ENCODE data around the gene XPNPEP1. TPM values are rescaled to one million over a fixed set of nuclear protein-coding genes. Genes with fewer than 3 reads are reported as not detected.

The XPNPEP1 gene
- total RNA-seq, 2 experiments from 2014 or later = 50.3 to 54.3 TPM

- Histone ChIP-seq H3K36me3 (ENCODE audit: insufficient read depth, low read length) (no peaks in the 10 kb centered on the region), H3K4me3 (ENCODE audit: low read length) (no peak overlapping the region), H3K27ac (ENCODE audit: low read depth in 1 of 2, low read length in 2 of 2) (no peak overlapping the region), H3K4me1 (ENCODE audit: insufficient read depth, low read length) (no peaks in the 10 kb centered on the region), H3K27me3 (ENCODE audit: control insufficient read depth in 1 of 2, insufficient read depth in 2 of 2, low read length in 2 of 2) (peaks cover 3 to 8% of the 10 kb centered on the region in 2 experiments), H3K9me3 (ENCODE audit: control insufficient read depth in 1 of 2, insufficient read depth in 1 of 2, low read length in 2 of 2) (no peaks in the 10 kb centered on the region)
- Mint-ChIP-seq H3K9me3 (no peaks in the 10 kb centered on the region), H3K27ac (no peak overlapping the region), H3K4me3 (no peak overlapping the region), H3K4me1 (ENCODE audit: low read depth) (no peaks in the 10 kb centered on the region), H3K27me3 (peaks cover 23% of the 10 kb centered on the region), H3K36me3 (ENCODE audit: low read depth) (no peaks in the 10 kb centered on the region)
- TF ChIP-seq CTCF (IDR thresholded peaks at IDR 0.05) = no peak
- ChIA-PET CTCF (no interaction called here), POLR2A (no interaction called here)
- intact Hi-C loops (cut with DNase I, micrococcal nuclease) = no loop called here
- DNase-seq = no peak
- no peak for ATAC-seq (ENCODE audit: poor library complexity)
Observed at GRCh38 chr10:109837384-109837783, 85.9 kb downstream of the XPNPEP1 start.

- no peak for TF ChIP-seq CTCF (IDR thresholded peaks at IDR 0.05)
- Histone ChIP-seq H3K36me3 (ENCODE audit: insufficient read depth, low read length) (no peaks in the 10 kb centered on the region), H3K4me3 (ENCODE audit: low read length) (no peak overlapping the region), H3K9me3 (ENCODE audit: control insufficient read depth in 1 of 2, insufficient read depth in 1 of 2, low read length in 2 of 2) (no peaks in the 10 kb centered on the region), H3K27me3 (ENCODE audit: control insufficient read depth in 1 of 2, insufficient read depth in 2 of 2, low read length in 2 of 2) (peaks cover 5 to 8% of the 10 kb centered on the region in 2 experiments), H3K4me1 (ENCODE audit: insufficient read depth, low read length) (no peaks in the 10 kb centered on the region), H3K27ac (ENCODE audit: low read depth in 1 of 2, low read length in 2 of 2) (no peak overlapping the region)
- no peaks in the 10 kb centered on the region for H3K4me1 Mint-ChIP-seq (ENCODE audit: low read depth)
- ChIA-PET CTCF (no interaction called here), POLR2A (no interaction called here)
- no peak overlapping the region for H3K27ac Mint-ChIP-seq
- intact Hi-C loops (cut with DNase I, micrococcal nuclease) = no loop called here
- H3K4me3 Mint-ChIP-seq = no peak overlapping the region
- no peaks in the 10 kb centered on the region for H3K36me3 Mint-ChIP-seq (ENCODE audit: low read depth)
- peaks cover 25% of the 10 kb centered on the region for H3K27me3 Mint-ChIP-seq
- ATAC-seq (ENCODE audit: poor library complexity) (no peak), DNase-seq (no peak)
- peaks cover 3% of the 10 kb centered on the region for H3K9me3 Mint-ChIP-seq
Observed at GRCh38 chr10:109835257-109835656, 88.1 kb downstream of the XPNPEP1 start.

DNA sequence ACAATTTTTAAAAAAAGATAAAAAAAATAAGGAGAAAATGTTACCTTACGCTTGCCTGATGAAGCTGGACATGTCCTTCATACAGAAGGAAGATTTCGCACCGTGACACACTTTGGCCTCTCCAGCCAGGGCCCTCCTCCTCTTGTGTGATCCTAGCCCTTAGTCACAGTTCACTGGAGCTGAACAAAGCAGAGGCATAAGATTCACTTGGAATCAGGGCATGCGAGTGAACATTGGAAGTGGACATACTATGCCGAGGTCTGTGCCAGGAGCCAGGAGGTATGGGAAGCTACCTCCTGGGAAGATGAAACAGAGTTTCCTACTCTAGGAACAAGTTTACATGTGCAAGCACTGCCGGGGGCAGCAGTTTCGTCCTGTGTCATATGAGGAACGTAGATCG lies 91.5 kb downstream of the XPNPEP1 start:
- ATAC-seq (ENCODE audit: poor library complexity) = no peak
- Histone ChIP-seq H3K4me3 (ENCODE audit: low read length) (no peak overlapping the region), H3K36me3 (ENCODE audit: insufficient read depth, low read length) (no peaks in the 10 kb centered on the region), H3K27ac (ENCODE audit: low read depth in 1 of 2, low read length in 2 of 2) (no peak overlapping the region), H3K4me1 (ENCODE audit: insufficient read depth, low read length) (no peaks in the 10 kb centered on the region), H3K9me3 (ENCODE audit: control insufficient read depth in 1 of 2, insufficient read depth in 1 of 2, low read length in 2 of 2) (no peaks in the 10 kb centered on the region), H3K27me3 (ENCODE audit: control insufficient read depth in 1 of 2, insufficient read depth in 2 of 2, low read length in 2 of 2) (peaks cover 5 to 8% of the 10 kb centered on the region in 2 experiments)
- Mint-ChIP-seq H3K4me3 (no peak overlapping the region), H3K27ac (no peak overlapping the region), H3K9me3 (peaks cover 3% of the 10 kb centered on the region), H3K27me3 (peaks cover 17% of the 10 kb centered on the region), H3K4me1 (ENCODE audit: low read depth) (no peaks in the 10 kb centered on the region), H3K36me3 (ENCODE audit: low read depth) (no peaks in the 10 kb centered on the region)
- ChIA-PET CTCF (no interaction called here), POLR2A (no interaction called here)
- intact Hi-C loops (cut with DNase I, micrococcal nuclease) = no loop called here
- DNase-seq = no peak
- TF ChIP-seq CTCF (IDR thresholded peaks at IDR 0.05) = no peak
